ENCODE results near the gene KCNN3. TPM values are rescaled to one million over a fixed set of nuclear protein-coding genes. Genes with fewer than 3 reads are reported as not detected.

The KCNN3 gene
- total RNA-seq, 4 donors from 2014 or later = 0.21 to 0.78 (median 0.26) TPM

GRCh38 chr1:154864189-154864975 is 5.7 kb downstream of the KCNN3 start:
- WGBS, 2 donors = 84% methylated on average over 8 of the region's 8 CpGs
- Histone ChIP-seq H3K27me3 (peaks cover 0 to 65% of the 10 kb centered on the region in 2 donors), H3K4me1 (peaks cover 0 to 26% (median 7%) of the 10 kb centered on the region in 4 donors), H3K27ac (no peak overlapping the region), H3K36me3 (no peaks in the 10 kb centered on the region), H3K4me3 (no peak overlapping the region), H3K9me3 (no peaks in the 10 kb centered on the region)
- no peak for DNase-seq (ENCODE audit: low spot score in 2 of 2)
- TF ChIP-seq EP300 (IDR thresholded peaks at IDR 0.05) (no peak), CTCF (IDR thresholded peaks at IDR 0.05) (no peak), POLR2A (IDR thresholded peaks at IDR 0.05) (no peak)

GRCh38 chr1:154863315-154864174 is 6.5 kb downstream of the KCNN3 start:
- no peak overlapping the region for H3K4me3 ChIP-seq
- H3K9me3 ChIP-seq = no peaks in the 10 kb centered on the region
- no peaks in the 10 kb centered on the region for H3K36me3 ChIP-seq
- WGBS, 2 donors = 57 to 60% methylated on average over 16 of the region's 16 CpGs
- peaks cover 0 to 59% of the 10 kb centered on the region in 2 donors for H3K27me3 ChIP-seq
- TF ChIP-seq POLR2A (IDR thresholded peaks at IDR 0.05) = no peak
- peak in 4 of 5 experiments; percentile 18 to 39 (median 36) for TF ChIP-seq CTCF (IDR thresholded peaks at IDR 0.05)
- no peak for TF ChIP-seq EP300 (IDR thresholded peaks at IDR 0.05)
- DNase-seq (ENCODE audit: low spot score in 2 of 2) = no peak
- no peak overlapping the region for H3K27ac ChIP-seq
- peaks cover 0 to 17% (median 2%) of the 10 kb centered on the region in 4 donors for H3K4me1 ChIP-seq

- DNase-seq (ENCODE audit: low spot score in 2 of 2) = no peak
- no peak for TF ChIP-seq EP300 (IDR thresholded peaks at IDR 0.05)
- no peak for TF ChIP-seq POLR2A (IDR thresholded peaks at IDR 0.05)
- no peak for TF ChIP-seq CTCF (IDR thresholded peaks at IDR 0.05)
- 29 to 39% methylated on average over 13 of the region's 13 CpGs for WGBS, 2 donors
- Histone ChIP-seq H3K36me3 (no peaks in the 10 kb centered on the region), H3K9me3 (no peaks in the 10 kb centered on the region), H3K27ac (no peak overlapping the region), H3K4me3 (no peak overlapping the region), H3K27me3 (peaks cover 0 to 53% of the 10 kb centered on the region in 2 donors), H3K4me1 (peaks cover 0 to 12% (median 2%) of the 10 kb centered on the region in 4 donors)
These were observed 7.2 kb downstream of the KCNN3 start for GRCh38 chr1:154862907-154863306.

- Histone ChIP-seq H3K4me3 (no peak overlapping the region), H3K27ac (no peak overlapping the region), H3K27me3 (peaks cover 0 to 45% of the 10 kb centered on the region in 2 donors), H3K4me1 (peaks cover 0 to under 1% (median 0%) of the 10 kb centered on the region in 4 donors), H3K9me3 (no peaks in the 10 kb centered on the region), H3K36me3 (no peaks in the 10 kb centered on the region)
- WGBS, 2 donors = 80% methylated on average over 12 of the region's 12 CpGs
- no peak for DNase-seq (ENCODE audit: low spot score in 2 of 2)
- TF ChIP-seq CTCF (IDR thresholded peaks at IDR 0.05) (no peak), POLR2A (IDR thresholded peaks at IDR 0.05) (no peak), EP300 (IDR thresholded peaks at IDR 0.05) (no peak)
These were observed 8.4 kb downstream of the KCNN3 start for GRCh38 chr1:154861607-154862094.
